Measurements from ENCODE around the gene ZBTB45.

DNA sequence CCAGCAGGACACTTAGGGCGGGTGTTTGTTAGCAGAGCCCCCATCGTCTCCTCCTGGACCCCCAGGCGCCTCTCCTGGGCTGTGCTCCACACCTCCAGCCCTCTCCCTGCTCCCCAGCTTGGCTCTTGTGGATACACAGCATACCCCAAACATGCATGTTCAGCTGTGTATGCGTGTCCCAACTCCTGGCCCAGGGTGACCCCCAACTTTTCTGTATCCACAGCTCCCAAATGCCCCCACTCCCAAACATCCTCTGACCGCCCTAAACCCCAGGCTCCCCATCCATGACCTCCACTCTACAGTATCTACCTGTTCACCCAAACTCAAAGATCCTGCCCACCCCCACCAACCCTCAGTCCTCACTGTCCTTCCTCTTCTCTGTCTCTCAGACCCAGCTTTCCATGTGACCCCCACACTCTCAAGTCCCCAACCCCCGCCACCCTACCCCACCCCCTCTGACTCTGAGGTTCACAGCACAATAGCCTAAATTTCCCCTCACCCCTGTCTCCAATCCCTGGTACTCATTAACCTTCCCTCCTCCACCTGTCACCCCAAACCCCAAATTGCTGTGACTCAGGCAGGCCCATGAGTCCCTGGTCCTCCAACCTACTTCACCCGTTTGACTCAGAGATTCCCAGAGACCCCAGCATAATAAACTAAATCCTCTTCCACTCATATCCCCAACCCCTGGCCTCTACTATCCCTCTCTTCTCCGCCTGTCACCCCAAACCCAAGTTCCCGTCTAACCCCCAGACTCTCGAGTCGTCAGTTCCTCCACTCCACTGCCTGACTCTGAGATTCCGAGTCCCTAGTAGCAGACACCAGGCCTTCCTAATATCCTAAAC lies 37.8 kb upstream of the ZBTB45 start:
- TF ChIP-seq, protein P1, sequence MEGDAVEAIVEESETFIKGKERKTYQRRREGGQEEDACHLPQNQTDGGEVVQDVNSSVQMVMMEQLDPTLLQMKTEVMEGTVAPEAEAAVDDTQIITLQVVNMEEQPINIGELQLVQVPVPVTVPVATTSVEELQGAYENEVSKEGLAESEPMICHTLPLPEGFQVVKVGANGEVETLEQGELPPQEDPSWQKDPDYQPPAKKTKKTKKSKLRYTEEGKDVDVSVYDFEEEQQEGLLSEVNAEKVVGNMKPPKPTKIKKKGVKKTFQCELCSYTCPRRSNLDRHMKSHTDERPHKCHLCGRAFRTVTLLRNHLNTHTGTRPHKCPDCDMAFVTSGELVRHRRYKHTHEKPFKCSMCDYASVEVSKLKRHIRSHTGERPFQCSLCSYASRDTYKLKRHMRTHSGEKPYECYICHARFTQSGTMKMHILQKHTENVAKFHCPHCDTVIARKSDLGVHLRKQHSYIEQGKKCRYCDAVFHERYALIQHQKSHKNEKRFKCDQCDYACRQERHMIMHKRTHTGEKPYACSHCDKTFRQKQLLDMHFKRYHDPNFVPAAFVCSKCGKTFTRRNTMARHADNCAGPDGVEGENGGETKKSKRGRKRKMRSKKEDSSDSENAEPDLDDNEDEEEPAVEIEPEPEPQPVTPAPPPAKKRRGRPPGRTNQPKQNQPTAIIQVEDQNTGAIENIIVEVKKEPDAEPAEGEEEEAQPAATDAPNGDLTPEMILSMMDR (IDR thresholded peaks at IDR 0.05), result no peak
- TF ChIP-seq POLR2A (IDR thresholded peaks at IDR 0.05), result no peak

All from uterus (tissue), 2 donors.